Mononuclear cell (primary cell): ENCODE results near the gene MPP2. TPM values are rescaled to one million over a fixed set of nuclear protein-coding genes. Genes with fewer than 3 reads are reported as not detected.

Experiments
- H3K27me3 ChIP-seq: 2 replicates; pipeline ENCODE4 v1.6.0; 2011; ENCODE audit warnings: low read length, control low read depth; ENCODE audit not compliant: insufficient read depth
- H3K4me1 ChIP-seq: 2 replicates; pipeline ENCODE4 v1.5.1; 2011; ENCODE audit warnings: mild to moderate bottlenecking, low read length, control low read depth; ENCODE audit not compliant: insufficient read depth
- H3K4me3 ChIP-seq: 2 replicates; pipeline ENCODE4 v1.5.1; 2011; ENCODE audit warnings: mild to moderate bottlenecking, low read length, moderate library complexity
- H3K9me3 ChIP-seq: 2 replicates; pipeline ENCODE4 v1.5.1; 2011; ENCODE audit warnings: low read depth, mild to moderate bottlenecking, control low read depth, low read length
- total RNA-seq: library from RNA; depleted of rRNA; stranded (reverse); fragments of >200 nt; gene quantifications from one replicate; pipeline ENCODE4 v1.2.3, GENCODE V29; 2012

The MPP2 gene
- total RNA-seq, 1 donor: 1.4 TPM

DNA sequence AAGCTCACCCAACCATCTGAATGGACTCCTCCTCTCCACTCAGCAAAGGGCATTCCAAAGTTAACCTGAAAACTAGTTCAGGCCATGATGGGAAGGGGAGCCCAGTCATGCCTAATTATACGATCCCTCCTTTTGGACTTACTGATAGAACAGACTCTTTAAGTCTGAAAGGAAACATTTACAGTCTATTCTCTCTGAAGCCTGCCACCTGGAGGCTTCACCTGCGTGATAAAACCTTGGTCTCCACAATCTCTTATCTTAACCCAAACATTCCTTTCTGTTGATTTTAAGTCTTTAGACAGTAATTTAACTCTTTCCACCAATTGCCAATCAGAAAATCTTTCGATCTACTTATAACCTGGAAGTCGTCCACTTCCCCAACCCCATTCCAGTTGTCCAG lies 9.0 kb upstream of the MPP2 start:
- H3K4me1 ChIP-seq: peaks cover 15% of the 10 kb centered on the region
- no peaks in the 10 kb centered on the region for H3K27me3 ChIP-seq
- no peaks in the 10 kb centered on the region for H3K9me3 ChIP-seq
- H3K4me3 ChIP-seq: no peak overlapping the region

DNA sequence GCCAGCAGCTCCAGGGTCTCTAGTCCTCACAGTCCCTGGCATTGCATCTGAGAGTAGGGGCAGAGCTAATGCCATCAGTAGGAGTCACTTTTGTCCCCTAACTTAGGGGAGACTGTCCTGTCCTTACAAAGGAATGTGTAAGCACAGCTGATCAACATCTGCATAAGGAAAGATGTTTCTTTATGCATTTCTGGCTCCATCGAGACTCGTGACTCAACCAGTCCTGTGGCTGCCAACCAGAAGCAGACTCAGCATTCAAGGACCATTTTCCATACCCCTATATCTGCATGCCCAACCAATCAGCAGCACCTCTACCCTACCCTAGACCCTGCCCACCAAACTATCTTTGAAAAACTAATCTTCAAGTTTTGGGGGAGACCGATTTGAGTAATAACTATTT lies 8.2 kb upstream of the MPP2 start:
- no peaks in the 10 kb centered on the region for H3K27me3 ChIP-seq
- peaks cover 15% of the 10 kb centered on the region for H3K4me1 ChIP-seq
- H3K9me3 ChIP-seq: no peaks in the 10 kb centered on the region
- no peak overlapping the region for H3K4me3 ChIP-seq

DNA sequence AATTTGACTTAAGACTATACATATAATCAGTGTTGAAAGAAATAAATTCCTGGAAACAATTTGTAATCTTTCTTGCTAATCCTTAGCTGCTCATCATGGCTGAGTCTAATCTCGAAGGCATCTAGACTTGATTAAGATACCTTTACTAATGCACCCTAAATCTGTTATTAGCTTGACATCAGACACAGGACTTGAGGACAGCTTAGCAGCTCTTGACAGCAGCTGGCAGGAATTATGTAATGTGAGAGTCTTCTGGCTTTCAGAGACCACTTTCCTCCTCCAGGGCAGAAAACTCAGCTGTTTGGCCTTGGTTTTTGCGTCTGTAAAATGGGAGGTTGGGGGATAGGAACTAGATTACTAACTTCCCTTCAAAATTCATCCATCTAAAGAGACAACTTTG lies 7.1 kb upstream of the MPP2 start:
- Histone ChIP-seq H3K4me3 (no peak overlapping the region), H3K27me3 (peaks cover 7% of the 10 kb centered on the region), H3K9me3 (no peaks in the 10 kb centered on the region), H3K4me1 (peaks cover 15% of the 10 kb centered on the region)

DNA sequence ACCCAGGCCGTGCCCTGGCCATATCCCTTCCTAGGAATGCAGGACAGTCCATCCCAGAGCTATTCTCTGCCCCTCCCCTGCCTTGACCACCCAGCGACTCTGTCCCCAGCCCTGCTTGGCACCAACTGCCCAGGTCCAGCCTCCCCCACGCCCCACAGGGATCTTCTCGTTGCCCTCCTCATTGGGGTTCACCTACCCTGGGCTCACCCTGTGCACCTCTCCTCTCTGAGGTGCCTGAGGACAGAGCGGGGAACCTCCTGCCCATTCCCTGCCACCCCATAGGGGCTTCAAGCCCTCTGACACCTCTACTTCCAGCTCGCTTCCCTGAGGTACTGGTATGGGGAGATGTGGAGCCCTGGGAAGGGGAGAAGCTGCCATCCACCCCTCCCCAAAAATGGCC lies 6.2 kb upstream of the MPP2 start:
- Histone ChIP-seq H3K4me1 (peaks cover 15% of the 10 kb centered on the region), H3K27me3 (peaks cover 12% of the 10 kb centered on the region), H3K9me3 (no peaks in the 10 kb centered on the region), H3K4me3 (no peak overlapping the region)

DNA sequence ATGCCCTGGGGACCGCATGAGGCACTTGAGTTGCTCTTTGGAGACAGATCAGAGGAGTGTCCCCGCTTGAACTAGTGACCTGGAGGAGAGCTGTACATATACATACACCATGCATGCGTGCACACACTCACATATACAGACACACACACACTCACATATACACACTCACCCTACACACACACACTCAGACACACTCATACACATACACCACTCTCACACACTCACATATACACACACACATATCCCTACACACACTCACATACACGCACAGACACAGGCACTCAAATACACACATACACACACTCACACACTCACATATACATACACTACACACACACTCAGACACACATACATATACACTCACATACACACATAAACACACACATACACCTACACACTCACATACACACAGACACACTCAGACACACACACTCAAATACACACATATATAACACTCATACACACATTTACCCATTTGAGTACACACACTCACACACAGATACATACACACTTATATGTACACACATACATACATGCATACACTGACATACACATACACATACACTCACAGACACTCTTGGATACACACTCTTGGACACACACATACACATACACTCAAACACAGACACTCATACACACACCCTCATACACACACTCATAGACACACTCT lies 5.4 kb upstream of the MPP2 start:
- Histone ChIP-seq H3K27me3 (peaks cover 21% of the 10 kb centered on the region), H3K4me3 (no peak overlapping the region), H3K4me1 (peaks cover 19% of the 10 kb centered on the region), H3K9me3 (no peaks in the 10 kb centered on the region)

DNA sequence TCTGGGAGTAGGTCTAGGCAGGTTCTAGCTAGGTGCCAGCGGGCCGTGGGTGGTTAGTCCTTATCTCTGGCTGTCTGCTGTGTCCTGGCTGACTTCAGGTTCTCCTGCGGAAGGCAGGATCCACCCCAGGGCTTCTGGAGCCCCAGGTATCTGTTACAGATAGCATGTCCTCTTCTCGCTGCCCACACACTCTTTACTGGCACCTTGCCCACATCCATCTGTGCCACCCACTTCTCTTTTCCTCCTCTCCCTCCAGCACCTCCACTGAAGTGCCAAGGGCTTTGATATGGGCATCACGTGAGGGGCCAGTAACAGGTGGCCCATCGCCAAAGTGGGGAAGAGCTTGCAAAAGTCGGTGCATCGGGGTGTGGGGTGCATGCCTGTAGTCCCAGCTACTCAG lies 4.6 kb upstream of the MPP2 start:
- peaks cover 19% of the 10 kb centered on the region for H3K4me1 ChIP-seq
- H3K9me3 ChIP-seq: no peaks in the 10 kb centered on the region
- H3K4me3 ChIP-seq: no peak overlapping the region
- peaks cover 29% of the 10 kb centered on the region for H3K27me3 ChIP-seq

DNA sequence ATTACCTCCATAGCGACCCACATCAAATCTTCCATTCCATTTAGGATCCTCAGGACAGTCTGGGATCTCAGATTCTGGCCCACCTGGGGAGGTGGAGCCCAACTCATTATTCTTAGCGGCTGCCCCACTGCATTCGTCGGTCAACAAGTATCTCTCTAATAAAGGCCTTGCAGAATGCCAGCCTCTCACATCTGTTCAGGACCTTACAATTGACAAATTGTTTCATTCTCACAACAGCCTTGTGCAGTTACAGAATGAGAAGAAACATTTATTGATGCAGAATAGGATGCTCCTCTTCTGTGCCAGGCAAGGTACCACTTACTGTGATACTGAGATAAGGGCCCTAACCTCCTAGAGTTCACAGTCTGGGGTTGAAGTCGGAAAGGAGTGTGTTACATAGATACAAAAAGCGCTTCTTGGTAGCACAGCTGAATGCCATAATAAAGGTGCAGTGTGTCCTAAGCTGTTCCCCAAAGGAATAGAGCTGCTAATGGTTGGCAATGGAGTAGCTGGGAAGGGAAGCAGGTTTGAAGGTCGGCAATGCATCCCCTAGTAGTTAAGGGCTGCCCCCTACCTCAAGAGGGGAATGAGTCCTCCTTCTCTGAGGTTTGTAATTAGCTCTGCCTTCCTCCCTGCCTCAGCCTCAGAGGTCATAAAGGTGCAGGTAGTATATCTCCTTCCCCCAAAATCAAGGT lies 2.3 kb upstream of the MPP2 start:
- H3K4me3 ChIP-seq: no peak overlapping the region
- H3K4me1 ChIP-seq: peaks cover 25% of the 10 kb centered on the region
- H3K27me3 ChIP-seq: peaks cover 45% of the 10 kb centered on the region
- H3K9me3 ChIP-seq: no peaks in the 10 kb centered on the region

DNA sequence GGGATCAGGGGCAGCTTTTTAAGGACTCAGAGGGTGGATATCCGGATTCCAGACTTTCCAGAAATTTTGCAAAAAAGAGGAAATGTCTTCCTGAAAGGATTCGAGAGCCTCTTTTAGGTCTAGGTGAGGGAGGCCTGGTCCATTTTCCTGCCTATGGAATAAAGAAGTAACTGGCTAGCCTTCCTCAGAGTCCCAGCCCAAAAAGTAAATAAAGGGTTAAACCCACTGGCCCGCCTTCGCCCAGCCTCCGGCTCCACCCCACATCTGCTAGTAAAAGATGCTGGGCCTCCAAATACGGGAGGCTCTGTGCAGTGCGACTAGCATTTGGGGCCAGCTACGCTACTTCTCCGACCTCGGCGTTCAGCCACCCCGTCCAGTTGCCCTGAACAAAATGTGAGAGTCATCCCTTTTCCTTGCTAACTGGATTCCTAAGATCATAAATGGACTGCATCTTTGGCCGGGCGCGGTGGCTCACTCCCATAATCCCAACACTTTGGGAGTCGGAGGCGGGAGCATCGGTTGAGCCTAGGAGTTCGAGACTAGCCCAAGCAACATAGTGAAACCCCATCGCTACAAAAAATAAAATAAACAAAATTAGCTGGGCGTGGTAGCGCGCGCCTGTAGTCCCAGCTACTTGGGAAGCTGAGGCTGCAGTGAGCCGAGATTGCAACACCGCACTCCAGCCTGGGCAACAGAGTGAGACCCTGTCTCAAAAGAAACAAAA lies 824 bp upstream of the MPP2 start:
- Histone ChIP-seq H3K4me1 (peaks cover 25% of the 10 kb centered on the region), H3K9me3 (no peaks in the 10 kb centered on the region), H3K27me3 (peaks cover 53% of the 10 kb centered on the region), H3K4me3 (no peak overlapping the region)

DNA sequence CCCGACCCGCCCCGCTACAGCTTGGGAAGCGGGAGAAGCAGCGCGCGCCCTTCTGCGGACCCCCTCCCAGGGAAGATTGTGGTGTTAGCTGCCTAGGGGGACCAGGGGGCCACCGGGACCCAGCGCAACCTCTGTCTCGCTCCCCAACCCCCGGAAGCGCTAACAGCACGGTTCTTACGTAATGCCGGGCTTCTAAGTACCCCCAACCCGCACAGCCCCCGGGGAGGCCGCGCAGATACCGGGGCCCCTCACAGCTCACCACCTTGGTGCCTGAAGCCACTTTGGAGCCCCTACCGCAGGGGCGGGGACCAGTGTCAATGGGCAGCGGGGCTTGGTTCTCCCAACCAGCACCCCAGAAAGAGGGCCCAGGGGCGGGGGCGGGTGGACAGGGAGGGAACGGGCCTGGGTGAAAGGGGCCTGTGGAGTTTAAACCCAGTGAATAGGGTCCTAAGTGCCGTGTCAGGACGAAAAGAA lies 348 bp downstream of the MPP2 start:
- H3K4me3 ChIP-seq: peak overlapping the region; percentile 28
- no peaks in the 10 kb centered on the region for H3K9me3 ChIP-seq
- peaks cover 25% of the 10 kb centered on the region for H3K4me1 ChIP-seq
- H3K27me3 ChIP-seq: peaks cover 53% of the 10 kb centered on the region

DNA sequence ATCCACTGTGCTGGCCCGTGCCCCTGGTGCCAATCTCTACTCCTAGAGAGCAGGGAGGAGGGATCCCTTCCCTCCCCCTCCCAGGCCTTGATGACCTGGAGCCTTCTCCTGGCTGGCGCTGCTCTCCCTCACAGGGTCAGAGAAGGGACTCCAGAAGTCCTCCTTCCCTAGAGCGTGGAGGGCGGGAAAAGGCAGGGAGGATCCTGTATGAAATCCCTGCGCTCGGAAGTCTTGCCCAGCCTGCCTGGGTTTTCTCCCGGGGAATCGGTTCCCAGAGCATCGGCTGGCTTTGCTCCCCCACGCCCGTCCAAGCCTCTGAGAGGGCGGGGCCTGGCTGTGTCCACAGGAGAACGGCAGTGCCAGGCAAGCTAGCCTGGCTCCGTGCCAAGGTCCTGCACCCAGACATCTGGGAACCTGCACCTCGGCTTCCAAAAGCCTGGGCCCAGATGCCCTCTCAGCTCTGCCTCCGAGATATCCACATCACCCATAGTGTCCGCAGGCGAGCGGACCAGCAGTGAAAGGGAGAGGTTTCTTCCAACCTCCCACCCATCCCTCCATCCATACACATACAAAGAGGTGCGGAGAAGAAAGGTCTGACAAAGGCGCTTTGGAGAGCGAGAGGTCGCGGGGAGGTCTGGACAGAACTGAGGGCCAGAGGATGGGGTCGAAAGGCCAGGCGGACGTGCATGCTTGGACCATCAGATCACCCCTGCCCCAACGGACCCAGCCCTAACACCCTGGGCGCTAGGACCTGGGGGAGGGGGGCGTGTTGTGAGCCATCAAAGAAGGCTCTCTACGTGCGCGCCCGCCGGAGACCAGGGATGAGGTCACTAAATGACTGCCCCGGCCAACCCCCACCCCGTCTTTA lies 1.1 kb downstream of the MPP2 start:
- Histone ChIP-seq H3K27me3 (peaks cover 55% of the 10 kb centered on the region), H3K9me3 (no peaks in the 10 kb centered on the region), H3K4me1 (peaks cover 25% of the 10 kb centered on the region), H3K4me3 (no peak overlapping the region)

DNA sequence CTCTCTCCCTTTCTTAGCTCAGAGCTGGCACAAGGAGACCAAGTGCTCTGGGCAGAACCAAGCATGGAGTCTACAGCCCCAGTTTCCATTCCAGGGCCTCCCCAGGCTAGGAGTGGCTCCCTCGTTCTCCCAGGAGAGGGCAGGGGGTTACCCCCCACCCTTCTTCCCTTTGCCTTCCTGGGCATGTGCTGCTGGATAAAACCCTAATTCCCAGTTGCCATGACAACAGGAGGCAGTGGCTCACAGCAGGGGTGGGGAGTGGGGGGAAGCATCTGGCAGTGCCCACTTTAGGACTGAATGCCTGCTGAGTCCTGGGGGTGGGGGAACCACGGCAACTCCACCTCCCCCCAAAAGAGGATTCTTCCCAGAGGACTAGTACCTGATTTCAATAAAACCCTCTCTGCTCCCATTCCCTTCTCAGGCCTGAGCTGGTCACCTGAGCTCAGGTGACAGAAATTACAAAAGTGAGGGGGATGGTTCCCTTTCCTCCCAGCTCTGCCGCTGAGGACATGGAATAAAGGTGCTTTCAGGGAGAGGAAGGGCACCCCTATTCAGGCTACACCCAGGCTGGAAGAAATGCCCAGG lies 1.8 kb downstream of the MPP2 start:
- Histone ChIP-seq H3K9me3 (no peaks in the 10 kb centered on the region), H3K4me1 (peaks cover 30% of the 10 kb centered on the region), H3K4me3 (no peak overlapping the region), H3K27me3 (peaks cover 56% of the 10 kb centered on the region)

DNA sequence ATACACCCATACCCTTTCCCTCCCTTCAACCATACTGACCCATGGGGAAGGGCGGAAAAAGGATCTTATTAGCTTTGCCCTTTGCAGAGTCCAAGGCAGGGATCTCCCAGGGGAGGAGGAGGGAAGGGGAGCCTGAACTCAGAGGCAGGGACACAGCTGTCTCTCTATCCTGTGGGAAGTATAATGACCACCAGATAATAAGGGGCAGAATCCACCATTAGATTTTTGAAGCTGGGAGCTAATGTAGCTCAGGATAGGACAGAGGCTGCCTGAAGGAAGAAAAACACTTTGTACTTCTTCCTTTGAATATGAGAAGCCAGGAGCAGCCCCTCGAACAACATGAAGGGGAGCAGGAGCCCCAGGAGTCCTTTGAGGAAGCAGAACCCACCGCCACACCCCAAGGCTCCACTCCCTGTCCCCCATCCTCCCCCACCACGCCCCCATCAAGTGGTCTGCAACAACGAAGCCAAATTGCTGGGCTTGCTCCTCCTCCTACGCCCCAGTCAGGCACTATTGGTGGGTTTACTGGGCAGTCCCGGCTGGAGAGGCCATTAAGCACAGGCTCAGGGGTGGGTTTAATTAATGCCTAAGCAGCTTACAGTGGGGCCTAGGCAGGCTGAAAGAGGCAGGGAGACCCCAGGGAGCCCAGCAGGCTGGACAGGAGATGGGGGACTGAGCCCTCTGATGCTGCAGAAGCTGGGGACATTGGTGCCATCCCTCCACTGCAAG lies 5.3 kb downstream of the MPP2 start:
- peaks cover 28% of the 10 kb centered on the region for H3K27me3 ChIP-seq
- H3K9me3 ChIP-seq: no peaks in the 10 kb centered on the region
- peaks cover 22% of the 10 kb centered on the region for H3K4me1 ChIP-seq

DNA sequence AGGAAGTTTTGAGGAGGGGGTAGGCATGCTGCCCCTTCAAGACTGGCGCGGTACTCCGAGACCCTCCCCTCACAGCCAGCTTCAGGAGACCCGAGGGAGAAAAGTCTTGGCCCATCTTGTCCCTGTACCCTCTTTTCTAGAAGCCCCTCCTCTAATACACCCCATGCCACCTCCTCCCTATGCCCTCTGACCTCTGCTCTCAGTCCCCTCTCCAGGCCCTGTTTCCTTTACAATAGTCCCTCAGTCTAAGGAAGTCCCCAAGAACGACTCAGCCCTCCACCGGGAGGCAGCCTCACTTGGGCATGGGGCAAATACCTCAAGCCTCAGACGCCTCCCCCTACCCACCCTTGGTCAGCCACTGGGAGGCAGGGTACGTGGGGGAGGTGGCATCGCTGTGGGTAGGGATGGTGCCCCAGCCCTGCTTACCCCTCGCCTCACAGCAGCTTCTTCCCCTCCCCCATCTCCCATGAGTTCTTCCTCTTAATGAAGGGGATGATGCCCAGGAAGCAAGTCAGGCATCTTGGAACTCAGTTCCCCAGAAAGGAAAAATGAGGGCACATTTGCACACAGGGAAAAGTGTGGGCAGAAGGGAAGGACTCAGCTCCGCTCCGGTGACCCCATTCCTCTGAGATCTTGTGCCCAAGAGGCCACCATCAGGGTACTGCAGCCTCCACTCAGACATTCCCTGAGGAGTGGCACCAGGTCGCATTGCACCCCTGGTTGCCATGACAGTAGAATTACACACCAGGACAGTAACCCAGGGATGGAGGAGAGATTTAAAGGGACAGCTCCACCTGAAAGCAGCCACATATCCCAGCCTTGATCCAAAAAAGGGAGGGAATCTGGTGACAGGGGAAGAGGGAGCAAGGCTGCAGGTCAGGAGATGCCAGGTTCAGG lies 6.2 kb downstream of the MPP2 start:
- no peaks in the 10 kb centered on the region for H3K9me3 ChIP-seq
- H3K4me1 ChIP-seq: peaks cover 14% of the 10 kb centered on the region
- peak overlapping the region; percentile 10 for H3K4me3 ChIP-seq
- H3K27me3 ChIP-seq: peaks cover 21% of the 10 kb centered on the region

More for the DNA sequence above, 5.3 kb downstream of the MPP2 start:
- no peak overlapping the region for H3K4me3 ChIP-seq
